ENCODE results near the gene MDGA2.
"Not testable (repeated sequence)": the region's sequence is repeated elsewhere in the genome, so short reads cannot be mapped to it uniquely, and the experiment has no call there.

MDGA2 gene

DNA sequence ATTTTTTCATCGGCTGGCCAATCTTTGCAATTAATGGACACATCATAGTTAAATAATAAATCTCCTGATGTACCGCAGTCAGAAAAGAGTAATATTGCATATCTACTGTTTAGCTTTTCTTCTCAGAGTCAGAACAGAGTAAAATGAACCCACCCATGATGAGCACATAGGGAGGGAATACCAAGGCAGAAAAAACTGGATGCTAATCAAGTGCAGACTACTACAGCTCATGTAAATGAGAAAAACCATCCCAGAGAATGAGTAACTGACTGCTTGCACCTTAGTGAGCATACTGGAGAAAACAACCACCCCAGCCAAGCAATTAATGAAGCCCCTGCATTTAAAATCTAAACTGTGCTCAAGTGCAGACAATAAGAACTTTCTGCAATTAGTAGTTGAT, 483.7 kb downstream of the MDGA2 start:
- H4K20me1 ChIP-seq, result no peaks in the 10 kb centered on the region
- TF ChIP-seq Cebpa-rat (IDR thresholded peaks at IDR 0.05), result no peak
- H3K9me3 ChIP-seq (replicated peaks in 1 of 11), result no peaks in the 10 kb centered on the region
- no peak overlapping the region for H3K9ac ChIP-seq
- H3K4me3 ChIP-seq, result no peak overlapping the region
- no peaks in the 10 kb centered on the region for H3K36me3 ChIP-seq
- no peak overlapping the region for H3K27ac ChIP-seq
- H3K4me1 ChIP-seq, result peaks cover 0 to 16% (median 0%) of the 10 kb centered on the region in 10 experiments; a peak in 4 of 20 replicates
- no peak overlapping the region for H3K4me2 ChIP-seq
- no peaks in the 10 kb centered on the region for H3K27me3 ChIP-seq

DNA sequence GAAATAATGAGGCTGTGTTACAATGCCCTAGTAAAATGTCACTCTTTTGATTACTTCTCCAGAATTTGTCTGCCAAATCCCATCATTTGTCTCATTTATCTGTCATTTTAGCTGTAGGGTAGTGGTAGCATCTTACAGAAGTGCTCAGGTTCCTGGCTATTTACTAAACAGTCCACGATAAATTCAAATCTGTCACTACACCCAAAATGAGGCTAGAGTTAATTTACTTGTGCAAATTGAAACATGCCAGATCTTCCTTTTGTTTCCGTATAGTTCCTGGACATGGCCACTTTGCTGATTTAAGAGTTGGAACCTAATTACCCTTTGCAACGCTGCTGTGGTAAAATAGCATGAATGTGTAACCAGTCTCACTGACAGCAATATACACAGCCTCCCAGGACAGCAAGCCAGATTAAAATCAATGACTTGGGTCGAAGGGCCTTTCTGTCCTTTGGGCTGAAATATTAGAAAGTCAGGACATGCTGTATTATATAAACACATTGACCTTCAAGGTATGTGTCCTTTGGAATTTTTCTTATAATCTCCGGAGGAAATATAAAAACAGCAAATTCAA, 485.4 kb downstream of the MDGA2 start:
- Histone ChIP-seq H3K36me3 (no peaks in the 10 kb centered on the region), H3K4me1 (peaks cover 0 to 16% (median 0%) of the 10 kb centered on the region in 10 experiments; a peak in 4 of 20 replicates), H3K27ac (no peak overlapping the region), H3K9ac (no peak overlapping the region), H3K9me3 (replicated peaks in 1 of 11) (no peaks in the 10 kb centered on the region), H3K4me3 (no peak overlapping the region), H3K27me3 (no peaks in the 10 kb centered on the region), H3K4me2 (no peak overlapping the region), H4K20me1 (no peaks in the 10 kb centered on the region)
- no peak for TF ChIP-seq Cebpa-rat (IDR thresholded peaks at IDR 0.05)

DNA sequence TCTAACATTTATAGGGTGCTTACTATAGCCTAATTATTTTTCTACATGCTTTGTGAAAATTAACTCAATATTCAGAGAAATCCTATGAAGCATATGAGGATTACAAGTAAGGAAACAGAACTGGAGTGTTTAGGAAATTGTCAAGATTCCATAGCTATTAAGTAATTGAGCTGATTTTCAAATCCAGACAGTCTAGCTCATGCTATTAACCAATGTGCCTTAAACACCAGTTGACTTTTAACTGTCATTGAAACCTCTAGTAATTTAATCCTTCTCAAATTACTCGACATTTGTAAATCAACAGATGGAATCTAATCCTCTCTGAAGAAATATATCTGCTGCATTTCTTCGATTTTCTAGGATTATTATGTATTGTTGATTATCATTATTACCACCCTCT, 488.9 kb downstream of the MDGA2 start:
- Histone ChIP-seq H3K27me3 (no peaks in the 10 kb centered on the region), H3K36me3 (no peaks in the 10 kb centered on the region), H3K9me3 (replicated peaks in 1 of 11) (no peaks in the 10 kb centered on the region), H4K20me1 (no peaks in the 10 kb centered on the region), H3K27ac (no peak overlapping the region), H3K4me1 (no peaks in the 10 kb centered on the region), H3K4me2 (no peak overlapping the region), H3K4me3 (no peak overlapping the region), H3K9ac (no peak overlapping the region)
- no peak for TF ChIP-seq Cebpa-rat (IDR thresholded peaks at IDR 0.05)

DNA sequence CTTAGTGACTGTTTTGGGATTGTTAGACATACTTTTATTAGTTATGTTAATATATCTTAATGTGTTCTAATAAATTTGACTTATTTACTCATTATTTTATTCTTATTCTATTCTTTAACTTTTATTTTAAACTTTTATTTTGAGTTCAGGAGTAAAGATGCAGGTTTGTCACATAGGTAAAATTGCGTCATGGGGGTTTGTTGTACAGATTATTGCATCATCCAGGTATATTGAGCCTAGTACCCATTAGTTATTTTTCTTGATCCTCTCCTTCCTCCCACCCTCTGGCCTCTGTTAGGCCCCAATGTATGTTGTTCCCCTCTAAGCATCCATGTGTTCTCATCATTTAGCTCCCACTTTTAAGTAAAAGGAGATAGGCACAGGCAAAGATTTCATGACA, 495.5 kb downstream of the MDGA2 start:
- Histone ChIP-seq H3K4me1 (no peaks in the 10 kb centered on the region), H3K9ac (no peak overlapping the region), H3K27me3 (no peaks in the 10 kb centered on the region), H3K4me2 (no peak overlapping the region), H3K27ac (no peak overlapping the region), H4K20me1 (no peaks in the 10 kb centered on the region), H3K36me3 (no peaks in the 10 kb centered on the region), H3K4me3 (no peak overlapping the region), H3K9me3 (replicated peaks in 1 of 11) (no peaks in the 10 kb centered on the region)
- peak in 1 of 11 experiments; percentile 19; a peak in 1 of 22 replicates for TF ChIP-seq Cebpa-rat (IDR thresholded peaks at IDR 0.05)

DNA sequence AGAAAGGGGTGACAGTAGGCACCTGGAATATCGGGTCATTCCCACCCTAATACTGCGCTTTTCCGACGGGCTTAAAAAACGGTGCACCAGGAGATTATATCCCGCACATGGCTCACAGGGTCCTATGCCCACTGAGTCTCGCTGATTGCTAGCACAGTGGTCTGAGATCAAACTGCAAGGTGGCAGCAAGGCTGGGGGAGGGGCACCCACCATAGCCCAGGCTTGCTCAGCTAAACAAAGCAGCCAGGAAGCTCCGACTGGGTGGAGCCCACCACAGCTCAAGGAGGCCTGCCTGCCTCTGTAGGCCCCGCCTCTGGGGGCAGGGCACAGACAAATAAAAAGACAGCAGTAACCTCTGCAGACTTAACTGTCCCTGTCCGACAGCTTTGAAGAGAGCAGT, 503.5 kb downstream of the MDGA2 start:
- not testable (repeated sequence) for H3K4me1 ChIP-seq, H3K27ac ChIP-seq, H4K20me1 ChIP-seq, H3K27me3 ChIP-seq, H3K4me2 ChIP-seq, H3K9ac ChIP-seq, H3K36me3 ChIP-seq, H3K4me3 ChIP-seq
- H3K9me3 ChIP-seq (replicated peaks in 1 of 11), result peaks cover 10 to 11% (median 11%) of the 10 kb centered on the region in 11 experiments

DNA sequence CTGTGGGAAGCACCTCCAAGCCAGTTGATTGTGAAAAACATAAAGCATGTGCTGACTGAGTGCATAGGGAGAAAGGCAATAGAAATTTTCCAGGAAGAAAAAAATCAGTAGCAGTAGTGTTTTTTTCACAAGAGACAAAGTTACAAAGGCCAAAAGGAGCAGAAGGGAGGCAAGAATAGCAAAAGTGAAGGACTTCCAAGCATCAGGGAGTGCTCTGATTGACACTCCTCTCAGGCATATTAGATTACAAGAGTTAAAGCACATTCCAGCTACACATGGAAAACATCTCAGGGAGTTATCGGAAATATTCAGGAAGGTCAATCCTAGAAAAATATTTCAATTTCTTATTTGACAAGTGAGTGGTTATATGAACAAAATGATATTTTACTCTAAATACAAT, 508.0 kb downstream of the MDGA2 start:
- no peak for TF ChIP-seq Cebpa-rat (IDR thresholded peaks at IDR 0.05)
- Histone ChIP-seq H3K27ac (no peak overlapping the region), H3K36me3 (no peaks in the 10 kb centered on the region), H4K20me1 (no peaks in the 10 kb centered on the region), H3K9me3 (replicated peaks in 1 of 11) (peaks cover 9 to 14% (median 10%) of the 10 kb centered on the region in 11 experiments), H3K9ac (no peak overlapping the region), H3K4me3 (no peak overlapping the region), H3K4me1 (no peaks in the 10 kb centered on the region), H3K27me3 (no peaks in the 10 kb centered on the region), H3K4me2 (no peak overlapping the region)

DNA sequence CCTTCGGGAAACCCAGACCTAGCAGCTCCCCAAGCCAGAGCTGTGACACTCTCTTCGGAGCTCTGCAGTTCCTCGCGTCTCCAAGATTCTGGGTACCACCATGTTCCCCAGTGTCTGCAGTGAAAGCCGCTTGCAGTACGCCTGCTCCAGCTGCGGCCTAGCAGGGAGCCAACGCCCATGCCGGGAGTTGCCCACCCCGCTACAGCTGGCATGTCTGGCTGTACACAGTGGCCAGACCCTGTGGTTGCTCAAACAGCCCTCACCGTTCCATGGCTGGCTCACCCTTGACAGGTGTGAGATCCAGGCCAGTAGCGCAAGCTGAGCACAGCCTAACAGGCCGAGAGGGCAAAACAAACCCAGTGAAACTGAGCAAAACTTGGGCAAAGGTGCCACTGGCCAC, 520.0 kb downstream of the MDGA2 start:
- Histone ChIP-seq H3K9me3 (replicated peaks in 1 of 11) (peaks cover 0 to 6% (median 0%) of the 10 kb centered on the region in 11 experiments; a peak in 4 of 22 replicates), H3K9ac (no peak overlapping the region), H3K4me3 (no peak overlapping the region), H3K27ac (no peak overlapping the region), H3K27me3 (no peaks in the 10 kb centered on the region), H3K4me1 (no peaks in the 10 kb centered on the region), H3K4me2 (no peak overlapping the region), H3K36me3 (no peaks in the 10 kb centered on the region), H4K20me1 (no peaks in the 10 kb centered on the region)
- no peak for TF ChIP-seq Cebpa-rat (IDR thresholded peaks at IDR 0.05)

DNA sequence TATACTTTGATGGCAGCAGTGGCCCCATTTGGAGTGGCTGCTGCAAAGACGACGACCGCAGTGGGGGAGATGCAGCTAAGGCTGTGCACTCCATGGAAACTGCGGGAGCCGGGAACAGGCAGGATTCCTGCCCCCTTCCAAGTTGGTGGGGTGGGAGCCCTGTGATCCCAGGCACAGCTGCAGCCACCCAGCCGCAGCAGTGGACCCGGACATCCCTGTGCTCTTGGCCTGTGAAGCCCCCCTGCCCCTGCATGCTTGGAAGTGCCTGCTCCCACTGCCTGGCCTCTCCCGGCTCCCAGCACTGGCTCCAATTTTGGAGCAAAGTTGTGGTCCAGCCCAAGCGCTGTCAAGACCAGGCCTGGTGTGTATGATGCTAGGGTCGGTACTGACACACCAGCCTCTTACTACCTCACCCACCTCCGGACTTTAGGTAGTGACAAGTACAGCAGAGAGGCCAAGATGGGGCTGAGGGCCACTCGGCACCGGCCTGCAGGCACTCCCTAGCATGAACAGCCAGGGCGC, 521.1 kb downstream of the MDGA2 start:
- Histone ChIP-seq H3K4me2 (no peak overlapping the region), H3K27me3 (no peaks in the 10 kb centered on the region), H4K20me1 (no peaks in the 10 kb centered on the region), H3K27ac (no peak overlapping the region), H3K36me3 (no peaks in the 10 kb centered on the region), H3K4me1 (no peaks in the 10 kb centered on the region), H3K9me3 (replicated peaks in 1 of 11) (peaks cover 0 to 6% (median 0%) of the 10 kb centered on the region in 11 experiments; a peak in 4 of 22 replicates), H3K9ac (no peak overlapping the region), H3K4me3 (no peak overlapping the region)
- no peak for TF ChIP-seq Cebpa-rat (IDR thresholded peaks at IDR 0.05)

DNA sequence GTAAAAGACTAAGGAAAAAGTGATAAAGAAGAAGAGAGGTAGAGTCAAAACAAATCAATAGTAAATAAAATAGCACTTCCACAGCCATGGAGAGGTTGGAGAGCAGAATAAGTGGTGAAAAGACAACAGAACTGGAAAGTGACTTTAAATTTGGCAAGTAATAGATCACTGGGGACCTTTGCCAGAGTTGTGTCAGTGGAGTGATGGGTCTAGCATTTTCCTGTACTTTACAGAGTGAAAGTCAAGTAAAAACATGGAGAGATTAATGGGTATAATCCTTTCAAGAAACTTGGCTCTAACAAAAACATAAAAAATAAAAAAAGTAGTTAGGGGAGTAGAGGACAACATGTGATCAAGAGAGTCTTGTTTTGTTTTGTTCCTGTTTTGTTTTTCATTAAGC, 521.7 kb downstream of the MDGA2 start:
- no peak overlapping the region for H3K4me3 ChIP-seq
- no peaks in the 10 kb centered on the region for H3K36me3 ChIP-seq
- H3K4me1 ChIP-seq, result no peaks in the 10 kb centered on the region
- H4K20me1 ChIP-seq, result no peaks in the 10 kb centered on the region
- TF ChIP-seq Cebpa-rat (IDR thresholded peaks at IDR 0.05), result no peak
- H3K9ac ChIP-seq, result no peak overlapping the region
- peaks cover 0 to 6% (median 0%) of the 10 kb centered on the region in 11 experiments; a peak in 4 of 22 replicates for H3K9me3 ChIP-seq (replicated peaks in 1 of 11)
- H3K4me2 ChIP-seq, result no peak overlapping the region
- H3K27ac ChIP-seq, result no peak overlapping the region
- no peaks in the 10 kb centered on the region for H3K27me3 ChIP-seq

DNA sequence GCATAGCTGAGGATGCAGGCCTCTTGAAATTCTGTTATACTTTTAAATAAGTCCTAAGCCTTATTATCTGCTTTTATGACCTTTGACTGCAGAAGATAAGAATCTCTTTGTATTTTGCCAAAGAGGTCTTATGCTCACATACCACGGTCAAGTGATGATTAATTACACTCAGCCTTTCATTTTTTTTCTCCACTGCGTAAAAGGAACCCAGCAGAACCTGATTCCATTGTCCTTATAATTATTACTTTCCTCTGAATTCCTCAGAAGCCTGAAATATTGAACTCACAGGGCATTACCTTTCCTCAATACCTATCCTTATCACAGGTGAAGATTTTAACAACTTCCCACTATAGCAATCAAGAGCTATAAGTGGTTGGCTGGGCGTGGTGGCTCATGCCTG, 525.1 kb downstream of the MDGA2 start:
- Histone ChIP-seq H3K4me2 (no peak overlapping the region), H3K4me1 (no peaks in the 10 kb centered on the region), H4K20me1 (no peaks in the 10 kb centered on the region), H3K36me3 (no peaks in the 10 kb centered on the region), H3K27ac (no peak overlapping the region), H3K9me3 (replicated peaks in 1 of 11) (peaks cover 0 to 5% (median 0%) of the 10 kb centered on the region in 11 experiments; a peak in 4 of 22 replicates), H3K27me3 (no peaks in the 10 kb centered on the region), H3K4me3 (no peak overlapping the region), H3K9ac (no peak overlapping the region)
- TF ChIP-seq Cebpa-rat (IDR thresholded peaks at IDR 0.05), result no peak
